GM10248 (cell line): ENCODE results near the gene PPARGC1A.

ENCODE experiments used
- CTCF ChIA-PET: fragments of 300-600 bp; sonication (Branson Sonifier 250); formaldehyde crosslinking; extraction: SDS; loops from one replicate; lab custom pipeline; 2021; ENCODE audit warnings: antibody characterized with exemption; lab: Yijun Ruan, JAX
- POLR2A ChIA-PET: fragments of 350-650 bp; sonication (Branson Sonifier 250); formaldehyde crosslinking; extraction: SDS; loops from one replicate; lab custom pipeline; 2020; ENCODE audit warnings: antibody characterized with exemption; lab: Yijun Ruan, JAX
- DNase-seq: peaks from one replicate; pipeline ENCODE4 v3.0.0; 2012; ENCODE audit errors: extremely low spot score
- TF ChIP-seq, protein P1 (sequence below): IDR thresholded peaks from 2 replicates; pipeline ENCODE4 v1.5.1; 2012; ENCODE audit warnings: mild to moderate bottlenecking, low read depth; ENCODE audit errors: extremely low read depth, missing control alignments, control extremely low read depth

The PPARGC1A gene

DNA sequence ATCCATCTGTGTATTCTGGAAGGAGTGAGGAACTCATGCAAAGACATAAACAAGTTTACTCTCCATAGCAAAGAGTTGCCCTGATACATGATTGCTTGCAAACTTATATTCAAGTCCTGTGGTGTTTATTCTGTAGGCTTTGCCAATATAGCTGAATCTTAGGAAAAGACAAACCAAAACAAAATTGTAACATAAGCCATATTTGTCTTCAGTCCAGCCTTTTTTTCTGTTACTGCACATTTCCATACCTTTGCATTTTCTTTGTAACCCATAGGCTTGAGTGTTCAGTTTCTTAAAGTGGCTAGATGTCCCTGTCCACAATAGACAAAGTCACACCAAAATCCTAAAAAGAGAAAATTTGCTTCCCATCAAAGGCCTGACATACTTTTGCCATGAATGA, 120.4 kb downstream of the PPARGC1A start:
- CTCF ChIA-PET, result no interaction called here
- TF ChIP-seq, protein P1, sequence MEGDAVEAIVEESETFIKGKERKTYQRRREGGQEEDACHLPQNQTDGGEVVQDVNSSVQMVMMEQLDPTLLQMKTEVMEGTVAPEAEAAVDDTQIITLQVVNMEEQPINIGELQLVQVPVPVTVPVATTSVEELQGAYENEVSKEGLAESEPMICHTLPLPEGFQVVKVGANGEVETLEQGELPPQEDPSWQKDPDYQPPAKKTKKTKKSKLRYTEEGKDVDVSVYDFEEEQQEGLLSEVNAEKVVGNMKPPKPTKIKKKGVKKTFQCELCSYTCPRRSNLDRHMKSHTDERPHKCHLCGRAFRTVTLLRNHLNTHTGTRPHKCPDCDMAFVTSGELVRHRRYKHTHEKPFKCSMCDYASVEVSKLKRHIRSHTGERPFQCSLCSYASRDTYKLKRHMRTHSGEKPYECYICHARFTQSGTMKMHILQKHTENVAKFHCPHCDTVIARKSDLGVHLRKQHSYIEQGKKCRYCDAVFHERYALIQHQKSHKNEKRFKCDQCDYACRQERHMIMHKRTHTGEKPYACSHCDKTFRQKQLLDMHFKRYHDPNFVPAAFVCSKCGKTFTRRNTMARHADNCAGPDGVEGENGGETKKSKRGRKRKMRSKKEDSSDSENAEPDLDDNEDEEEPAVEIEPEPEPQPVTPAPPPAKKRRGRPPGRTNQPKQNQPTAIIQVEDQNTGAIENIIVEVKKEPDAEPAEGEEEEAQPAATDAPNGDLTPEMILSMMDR, result no peak
- POLR2A ChIA-PET, result no interaction called here
- DNase-seq, result no peak

DNA sequence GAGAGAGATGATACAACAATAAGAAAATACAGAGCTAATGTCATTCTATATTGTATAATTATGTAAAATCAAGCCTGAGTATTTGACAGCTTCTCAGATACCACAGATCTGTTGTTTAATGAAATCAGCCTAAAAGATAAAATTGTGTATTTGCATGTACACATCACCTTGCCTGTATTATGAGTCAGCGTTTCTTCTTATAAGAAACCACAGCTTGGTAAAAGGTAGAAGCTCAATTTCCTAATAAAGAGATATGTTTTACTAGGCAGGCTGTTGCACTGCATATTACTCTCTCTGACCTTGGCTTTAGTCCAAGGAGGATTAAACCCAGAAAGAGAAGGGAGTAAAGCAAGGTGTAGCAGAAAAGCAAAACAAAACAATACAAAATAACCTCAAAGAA, 121.3 kb downstream of the PPARGC1A start:
- no peak for DNase-seq
- CTCF ChIA-PET, result interaction anchor here (1.5 kb wide), 1 partner anchor 19 kb away, joined by 5 read pairs; no protein-coding TSS in a partner anchor
- POLR2A ChIA-PET, result no interaction called here
- TF ChIP-seq, protein P1, result no peak

DNA sequence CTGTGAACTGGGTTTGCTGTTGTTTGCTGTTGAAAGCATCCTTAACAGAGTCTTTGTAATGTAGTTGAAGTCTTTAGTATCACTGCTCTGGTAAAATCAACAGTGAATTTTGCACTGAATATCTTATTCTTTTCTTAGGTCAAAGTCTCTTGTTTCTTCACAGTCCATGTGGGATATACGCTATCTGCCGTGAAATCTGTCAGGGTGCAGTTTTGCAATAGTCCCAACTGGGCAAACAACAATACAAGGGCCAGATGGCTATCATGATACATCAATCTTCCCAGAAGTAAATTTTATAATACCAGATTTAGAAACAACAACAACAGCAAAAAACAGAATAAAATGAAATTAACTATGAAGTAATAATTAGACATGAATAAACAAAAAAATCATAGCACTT, 123.5 kb downstream of the PPARGC1A start:
- POLR2A ChIA-PET, result no interaction called here
- no peak for DNase-seq
- TF ChIP-seq, protein P1, result no peak
- CTCF ChIA-PET, result no interaction called here

DNA sequence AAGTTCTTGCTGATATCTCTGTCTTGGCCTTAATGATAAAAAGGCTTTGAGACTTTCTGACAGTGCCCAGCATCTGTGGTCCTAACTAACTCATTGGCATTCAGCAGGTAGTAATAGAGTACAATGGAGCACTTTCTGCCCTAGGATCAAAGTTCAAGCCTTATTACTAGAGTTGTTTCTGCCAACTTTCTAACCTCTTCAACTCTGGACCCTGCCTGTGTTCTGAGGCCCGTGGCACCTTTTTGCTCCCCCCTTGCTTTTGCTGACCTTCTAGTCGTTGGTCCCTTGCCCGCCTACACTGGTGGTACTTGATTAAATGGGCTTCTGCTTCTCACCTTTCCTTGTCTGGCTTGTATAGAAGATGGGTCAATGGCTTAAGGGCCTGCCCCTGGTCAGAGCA, 126.3 kb downstream of the PPARGC1A start:
- DNase-seq, result no peak
- ChIA-PET CTCF (no interaction called here), POLR2A (no interaction called here)
- TF ChIP-seq, protein P1, result no peak

DNA sequence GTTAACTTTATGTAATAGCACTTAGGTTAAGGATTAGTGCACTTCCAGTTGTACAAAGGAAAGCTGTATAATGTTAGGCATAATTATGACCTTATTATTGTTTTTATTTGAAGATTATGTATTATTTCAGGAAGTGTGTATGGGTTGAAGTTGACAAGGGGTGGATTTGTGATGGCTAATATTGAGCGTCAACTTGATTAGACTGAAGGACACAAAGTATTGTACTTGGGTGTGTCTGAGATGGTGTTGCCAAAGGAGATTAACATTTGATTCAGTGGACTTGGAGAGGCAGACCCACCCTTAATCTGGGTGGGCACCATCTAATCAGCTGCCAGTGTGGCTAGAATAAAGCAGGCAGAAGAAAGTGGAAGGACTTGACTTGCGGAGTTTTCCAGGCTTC, 127.3 kb downstream of the PPARGC1A start:
- CTCF ChIA-PET, result no interaction called here
- TF ChIP-seq, protein P1, result no peak
- POLR2A ChIA-PET, result no interaction called here
- DNase-seq, result no peak

DNA sequence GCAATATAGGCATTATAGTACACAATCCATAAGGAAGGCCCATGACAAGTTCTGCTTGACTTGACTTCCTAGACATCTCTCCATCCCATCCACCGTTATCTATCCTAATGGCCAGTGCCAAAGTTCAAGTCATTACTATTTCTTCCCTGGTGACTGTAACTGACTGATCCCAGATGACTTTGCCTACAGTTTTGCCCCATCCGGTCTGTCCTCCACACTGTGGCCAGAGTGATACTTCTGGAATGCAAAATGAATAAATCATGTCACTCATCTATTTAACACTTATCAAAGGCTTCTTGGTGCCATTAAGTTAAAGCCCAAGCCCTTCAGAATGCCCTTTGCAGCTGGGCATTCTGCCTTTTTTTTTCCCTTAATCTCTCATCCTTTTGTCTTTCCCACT, 130.8 kb downstream of the PPARGC1A start:
- TF ChIP-seq, protein P1, result no peak
- CTCF ChIA-PET, result interaction anchor here (1.1 kb wide), 1 partner anchor 16 kb away, joined by 3 read pairs; no protein-coding TSS in a partner anchor
- POLR2A ChIA-PET, result no interaction called here
- DNase-seq, result no peak

DNA sequence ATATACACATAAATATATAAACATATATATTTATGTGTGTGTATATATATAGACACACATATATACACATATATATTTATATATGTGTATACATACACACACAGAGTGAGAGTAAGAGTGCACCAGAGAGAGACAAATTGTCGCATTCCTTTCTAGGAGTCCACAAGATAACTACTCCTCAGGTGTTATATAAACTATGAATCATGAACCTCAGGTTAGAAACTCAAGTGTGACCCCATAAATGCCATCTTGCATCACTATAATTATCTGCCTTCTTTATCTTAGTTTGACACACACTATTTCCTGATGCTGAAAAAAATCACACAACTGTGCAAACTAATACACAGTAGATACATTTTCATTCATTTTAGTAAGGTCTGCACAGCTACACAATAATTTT, 135.2 kb downstream of the PPARGC1A start:
- DNase-seq, result no peak
- ChIA-PET CTCF (no interaction called here), POLR2A (no interaction called here)
- TF ChIP-seq, protein P1, result no peak
